GM18526 (cell line): ENCODE measurements around the gene OR6C76.

Experiments
- POLR2A ChIP-seq: IDR thresholded peaks from 3 replicates; pipeline ENCODE4 v1.6.1; 2011; ENCODE audit not compliant: insufficient read length; ENCODE audit errors: extremely low read depth

The OR6C76 gene

DNA sequence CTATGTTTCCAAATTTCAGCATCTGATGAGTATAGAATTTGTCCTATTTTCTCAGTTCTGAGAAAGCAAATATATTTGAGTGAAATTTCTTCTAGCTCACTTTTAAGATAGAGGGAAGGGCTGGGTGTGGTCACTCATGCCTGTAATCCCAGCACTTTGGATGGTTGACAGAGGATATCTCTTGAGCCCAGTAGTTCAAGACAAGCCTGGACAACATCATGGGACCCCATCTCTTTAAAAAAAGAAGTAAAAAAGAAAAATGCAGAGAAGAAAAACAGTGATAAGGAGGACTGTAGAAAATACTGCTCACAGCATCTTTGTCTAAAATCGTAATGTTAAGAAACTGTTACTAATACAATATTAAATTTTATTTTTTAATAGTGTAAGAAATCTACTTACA is 46.2 kb downstream of the OR6C76 start:
- no peak for TF ChIP-seq POLR2A
